ENCODE measurements around the gene PEX26. TPM values are rescaled to one million over a fixed set of nuclear protein-coding genes. Genes with fewer than 3 reads are reported as not detected.
"Not testable (repeated sequence)": the region's sequence is repeated elsewhere in the genome, so short reads cannot be mapped to it uniquely, and the experiment has no call there.

The PEX26 gene
- total and polyA plus RNA-seq, 2 donors (not counting 1 experiment from before 2014, with no cell fraction given) = 13.2 to 14.5 TPM

DNA sequence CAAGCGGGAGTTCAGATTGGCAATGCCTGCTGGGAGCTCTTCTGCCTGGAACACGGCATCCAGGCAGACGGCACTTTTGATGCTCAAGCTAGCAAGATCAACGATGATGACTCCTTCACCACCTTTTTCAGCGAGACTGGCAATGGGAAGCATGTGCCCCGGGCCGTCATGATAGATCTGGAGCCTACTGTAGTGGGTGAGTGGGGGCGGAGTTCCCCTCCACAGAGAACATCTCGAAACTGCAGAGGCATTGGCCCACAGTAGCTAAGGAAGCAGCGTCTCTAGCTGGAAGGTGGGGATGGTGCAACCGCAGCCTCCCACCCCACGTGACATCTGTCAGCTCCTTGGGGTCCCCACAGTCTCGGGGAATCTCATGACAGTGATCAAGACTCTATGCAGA lies 43.7 kb downstream of the PEX26 start:
- Histone ChIP-seq H3K9ac (ENCODE audit: insufficient read depth, low read length) (no peak overlapping the region), H4K20me1 (ENCODE audit: control insufficient read depth, extremely low read depth, insufficient read depth, low read length) (no peaks in the 10 kb centered on the region), H3K27ac (ENCODE audit: insufficient read depth, low read length) (no peak overlapping the region), H3K4me3 (replicated peaks in 1 of 4; ENCODE audit: control extremely low read depth in 1 of 4, insufficient read depth in 1 of 4, low read depth in 3 of 4, low read length in 4 of 4) (no peak overlapping the region), H3K36me3 (ENCODE audit: control insufficient read depth, insufficient read depth, low read length) (no peaks in the 10 kb centered on the region), H3K9me3 (ENCODE audit: control insufficient read depth, insufficient read depth, low read depth, low read length) (no peaks in the 10 kb centered on the region), H3K4me1 (ENCODE audit: control insufficient read depth, extremely low read depth, insufficient read depth, low read length) (no peaks in the 10 kb centered on the region), H3K27me3 (ENCODE audit: control insufficient read depth, insufficient read depth, low read length) (no peaks in the 10 kb centered on the region), H2AFZ (ENCODE audit: low read length) (no peak overlapping the region), H3K79me2 (ENCODE audit: control insufficient read depth, insufficient read depth, low read length) (no peaks in the 10 kb centered on the region), H3K4me2 (ENCODE audit: extremely low read depth, insufficient read depth, low read length) (no peak overlapping the region)
- no peak for TF ChIP-seq EZH2 (IDR thresholded peaks at IDR 0.05; ENCODE audit: low read length, missing control alignments)
- TF ChIP-seq, protein P1, sequence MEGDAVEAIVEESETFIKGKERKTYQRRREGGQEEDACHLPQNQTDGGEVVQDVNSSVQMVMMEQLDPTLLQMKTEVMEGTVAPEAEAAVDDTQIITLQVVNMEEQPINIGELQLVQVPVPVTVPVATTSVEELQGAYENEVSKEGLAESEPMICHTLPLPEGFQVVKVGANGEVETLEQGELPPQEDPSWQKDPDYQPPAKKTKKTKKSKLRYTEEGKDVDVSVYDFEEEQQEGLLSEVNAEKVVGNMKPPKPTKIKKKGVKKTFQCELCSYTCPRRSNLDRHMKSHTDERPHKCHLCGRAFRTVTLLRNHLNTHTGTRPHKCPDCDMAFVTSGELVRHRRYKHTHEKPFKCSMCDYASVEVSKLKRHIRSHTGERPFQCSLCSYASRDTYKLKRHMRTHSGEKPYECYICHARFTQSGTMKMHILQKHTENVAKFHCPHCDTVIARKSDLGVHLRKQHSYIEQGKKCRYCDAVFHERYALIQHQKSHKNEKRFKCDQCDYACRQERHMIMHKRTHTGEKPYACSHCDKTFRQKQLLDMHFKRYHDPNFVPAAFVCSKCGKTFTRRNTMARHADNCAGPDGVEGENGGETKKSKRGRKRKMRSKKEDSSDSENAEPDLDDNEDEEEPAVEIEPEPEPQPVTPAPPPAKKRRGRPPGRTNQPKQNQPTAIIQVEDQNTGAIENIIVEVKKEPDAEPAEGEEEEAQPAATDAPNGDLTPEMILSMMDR (conservative IDR thresholded peaks at IDR 0.05 in 1 of 2, IDR thresholded peaks at IDR 0.05 in 1 of 2; ENCODE audit: low read depth in 1 of 2, low read length in 2 of 2) = no peak
- no peak for DNase-seq (ENCODE audit: low read depth in 2 of 2)

DNA sequence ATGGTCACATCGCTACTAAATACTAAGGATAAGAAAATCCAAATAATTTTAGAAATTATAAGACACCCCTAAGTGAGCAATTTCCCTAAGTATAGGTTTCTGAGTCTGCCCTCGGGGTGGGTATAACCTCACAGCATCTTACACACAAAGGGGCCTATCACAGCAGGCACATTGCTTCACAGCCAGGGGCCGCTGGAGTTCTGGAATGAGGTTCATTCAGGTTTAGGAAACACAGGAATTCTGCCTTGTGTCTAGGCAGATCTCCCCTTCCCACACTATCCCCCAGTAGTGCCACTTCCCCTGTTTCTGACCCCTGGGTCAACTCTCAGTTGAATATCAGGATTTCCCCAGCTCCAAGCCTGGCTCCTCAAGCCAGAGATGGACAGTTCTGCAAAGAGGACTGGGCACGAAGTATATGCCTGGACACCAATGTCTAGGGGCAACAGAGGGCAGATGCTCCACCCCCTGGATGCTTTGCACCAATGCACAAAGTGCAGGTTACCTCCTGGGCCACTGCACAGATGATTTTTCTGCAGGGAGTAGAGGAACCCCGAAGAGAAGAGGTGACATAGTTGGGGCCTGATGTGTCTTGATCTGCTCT lies 44.3 kb downstream of the PEX26 start:
- Histone ChIP-seq H3K4me2 (ENCODE audit: extremely low read depth, insufficient read depth, low read length) (no peak overlapping the region), H4K20me1 (ENCODE audit: control insufficient read depth, extremely low read depth, insufficient read depth, low read length) (no peaks in the 10 kb centered on the region), H3K27ac (ENCODE audit: insufficient read depth, low read length) (no peak overlapping the region), H3K27me3 (ENCODE audit: control insufficient read depth, insufficient read depth, low read length) (no peaks in the 10 kb centered on the region), H3K9me3 (ENCODE audit: control insufficient read depth, insufficient read depth, low read depth, low read length) (no peaks in the 10 kb centered on the region), H2AFZ (ENCODE audit: low read length) (no peak overlapping the region), H3K79me2 (ENCODE audit: control insufficient read depth, insufficient read depth, low read length) (no peaks in the 10 kb centered on the region), H3K4me3 (replicated peaks in 1 of 4; ENCODE audit: control extremely low read depth in 1 of 4, insufficient read depth in 1 of 4, low read depth in 3 of 4, low read length in 4 of 4) (no peak overlapping the region), H3K9ac (ENCODE audit: insufficient read depth, low read length) (no peak overlapping the region), H3K4me1 (ENCODE audit: control insufficient read depth, extremely low read depth, insufficient read depth, low read length) (no peaks in the 10 kb centered on the region), H3K36me3 (ENCODE audit: control insufficient read depth, insufficient read depth, low read length) (no peaks in the 10 kb centered on the region)
- TF ChIP-seq EZH2 (IDR thresholded peaks at IDR 0.05; ENCODE audit: low read length, missing control alignments) = no peak
- TF ChIP-seq, protein P1 (conservative IDR thresholded peaks at IDR 0.05 in 1 of 2, IDR thresholded peaks at IDR 0.05 in 1 of 2; ENCODE audit: low read depth in 1 of 2, low read length in 2 of 2) = no peak
- no peak for DNase-seq (ENCODE audit: low read depth in 2 of 2)

GRCh38 chr22:18123476-18124025 lies 45.8 kb downstream of the PEX26 start:
- not testable (repeated sequence) for H3K36me3 ChIP-seq (ENCODE audit: control insufficient read depth, insufficient read depth, low read length); H3K27me3 ChIP-seq (ENCODE audit: control insufficient read depth, insufficient read depth, low read length); H4K20me1 ChIP-seq (ENCODE audit: control insufficient read depth, extremely low read depth, insufficient read depth, low read length); H3K79me2 ChIP-seq (ENCODE audit: control insufficient read depth, insufficient read depth, low read length); H3K4me2 ChIP-seq (ENCODE audit: extremely low read depth, insufficient read depth, low read length); H3K4me3 ChIP-seq (replicated peaks in 1 of 4; ENCODE audit: control extremely low read depth in 1 of 4, insufficient read depth in 1 of 4, low read depth in 3 of 4, low read length in 4 of 4); H3K9ac ChIP-seq (ENCODE audit: insufficient read depth, low read length); DNase-seq (ENCODE audit: low read depth in 2 of 2); H3K4me1 ChIP-seq (ENCODE audit: control insufficient read depth, extremely low read depth, insufficient read depth, low read length); H2AFZ ChIP-seq (ENCODE audit: low read length); H3K9me3 ChIP-seq (ENCODE audit: control insufficient read depth, insufficient read depth, low read depth, low read length); H3K27ac ChIP-seq (ENCODE audit: insufficient read depth, low read length)
